Limb (tissue), 2 donors: ENCODE results near the gene MSLN.
A peak's percentile ranks its signal among the peaks of the same experiment; 100 is the strongest.

Experiments used
- DNase-seq, 2 donors: peaks; one replicate each; pipeline ENCODE4 v3.0.0-alpha.2; 2016; ENCODE audit errors: extremely low spot score in 2 of 2

The MSLN gene

DNA sequence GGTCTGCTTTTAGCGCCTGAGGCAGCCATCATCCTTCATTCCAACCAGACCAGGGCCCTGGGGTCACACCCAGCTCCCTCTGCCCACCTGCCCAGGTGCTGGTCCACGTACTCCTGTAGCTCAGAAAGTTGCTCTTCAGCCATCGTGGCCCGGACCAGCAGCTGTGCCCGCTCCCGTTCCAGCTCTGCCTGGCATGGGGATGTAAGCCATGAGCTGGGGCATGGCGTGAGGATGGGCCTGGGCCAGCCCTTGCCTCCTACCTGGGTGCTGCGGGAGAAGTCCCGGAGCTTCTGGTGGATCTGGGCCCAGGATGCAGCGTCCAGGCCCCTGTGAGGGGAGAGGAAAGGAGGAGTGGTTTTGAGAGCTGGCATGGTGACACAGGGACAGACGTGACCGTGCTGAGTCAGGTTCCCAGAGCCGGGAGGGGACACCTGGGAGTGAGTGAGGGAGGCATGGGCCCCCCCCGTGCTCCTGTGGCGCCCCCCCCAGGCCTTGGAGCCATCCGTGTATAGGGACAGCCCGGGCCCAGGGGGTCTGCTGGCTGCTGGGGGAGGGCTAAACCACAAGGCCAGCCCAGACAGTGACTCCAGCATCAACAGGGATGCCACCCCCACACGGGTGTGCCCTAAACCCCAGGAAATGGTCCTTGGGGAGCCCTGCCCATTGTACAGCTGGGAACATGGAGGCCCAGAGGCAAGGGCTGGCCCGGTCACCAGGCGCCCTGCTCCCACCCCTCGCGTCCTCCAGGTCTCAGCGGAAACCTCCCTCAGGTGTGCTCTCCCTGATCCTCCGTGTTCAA lies 37.5 kb upstream of the MSLN start:
- DNase-seq = no peak

DNA sequence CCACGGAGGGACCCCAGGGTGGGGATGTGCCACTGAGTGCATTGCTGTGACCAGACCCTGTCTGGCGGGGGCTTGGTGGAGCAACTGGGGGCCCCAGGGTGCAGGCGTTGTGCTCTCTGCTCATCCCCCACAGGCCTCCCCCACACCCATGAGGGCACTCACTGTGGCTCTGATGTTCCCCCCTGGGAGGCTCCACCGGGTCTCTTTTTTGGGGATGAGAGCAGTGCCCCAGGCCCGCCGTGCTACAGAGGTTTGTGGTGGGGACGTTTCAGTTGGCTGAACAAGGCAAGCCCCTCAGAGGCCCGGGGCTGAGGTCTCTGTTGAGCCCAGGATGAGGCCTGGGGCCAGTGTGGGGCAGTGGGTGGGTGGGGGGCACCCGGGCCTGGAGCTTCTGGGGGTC lies 36.8 kb upstream of the MSLN start:
- DNase-seq = no peak

DNA sequence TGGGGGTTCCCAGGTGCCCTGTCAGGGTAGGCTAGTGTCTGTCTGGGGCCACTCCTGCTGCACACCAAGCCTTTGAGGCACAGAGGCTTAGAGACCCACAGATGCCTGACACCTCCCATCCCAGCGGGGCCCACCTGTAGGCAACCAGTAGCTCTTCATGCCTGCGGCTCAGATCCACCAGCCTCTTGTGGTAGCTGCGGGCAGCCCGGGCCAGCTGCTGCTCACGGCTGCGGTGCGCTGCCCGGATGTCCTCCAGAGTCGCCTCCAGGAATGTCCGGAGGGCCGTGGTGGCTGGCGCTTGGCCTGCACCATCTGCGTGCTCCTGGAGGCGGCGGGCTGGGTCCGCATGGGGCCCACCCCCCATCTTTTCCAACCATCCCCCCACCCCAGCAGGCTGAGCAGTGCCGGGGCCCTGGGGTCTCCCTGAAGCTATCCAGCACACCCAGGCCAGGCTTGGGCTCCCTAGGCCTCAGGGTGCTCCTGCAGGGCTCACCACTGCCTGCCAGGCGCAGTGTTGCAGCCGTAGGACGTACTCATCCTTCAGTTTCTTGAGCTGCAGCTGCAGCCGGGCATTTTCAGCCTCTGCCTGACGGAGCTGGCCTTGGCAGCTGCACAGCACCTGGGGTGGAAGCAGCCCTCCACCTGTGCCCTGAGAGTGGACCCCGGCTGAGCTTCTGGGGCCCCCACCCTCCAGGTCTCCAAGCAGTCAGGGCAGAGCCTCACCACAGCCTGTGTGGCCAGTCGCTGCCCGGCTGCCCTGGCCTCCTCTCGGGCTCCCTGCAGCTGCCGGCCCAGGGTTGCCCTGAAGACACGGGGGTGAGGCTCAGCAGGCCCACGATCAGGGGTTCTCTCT lies 36.1 kb upstream of the MSLN start:
- DNase-seq = no peak

DNA sequence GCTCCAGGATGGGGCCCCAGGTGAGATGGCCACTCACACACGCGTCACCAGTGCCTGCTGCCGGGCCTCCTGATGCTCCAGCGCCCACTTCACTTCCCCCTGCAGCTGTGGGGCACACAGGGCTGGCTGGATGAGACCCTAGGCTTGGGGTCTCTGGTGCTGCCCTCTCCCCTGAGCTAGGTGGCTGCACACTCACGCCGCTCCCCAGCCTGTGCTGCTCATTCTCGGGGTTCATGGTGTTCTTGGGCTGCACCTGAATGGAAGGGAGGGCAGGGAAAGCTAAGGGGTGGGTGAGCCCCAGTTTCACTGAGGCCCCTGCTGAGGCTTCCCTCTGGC lies 35.5 kb upstream of the MSLN start:
- DNase-seq = no peak

DNA sequence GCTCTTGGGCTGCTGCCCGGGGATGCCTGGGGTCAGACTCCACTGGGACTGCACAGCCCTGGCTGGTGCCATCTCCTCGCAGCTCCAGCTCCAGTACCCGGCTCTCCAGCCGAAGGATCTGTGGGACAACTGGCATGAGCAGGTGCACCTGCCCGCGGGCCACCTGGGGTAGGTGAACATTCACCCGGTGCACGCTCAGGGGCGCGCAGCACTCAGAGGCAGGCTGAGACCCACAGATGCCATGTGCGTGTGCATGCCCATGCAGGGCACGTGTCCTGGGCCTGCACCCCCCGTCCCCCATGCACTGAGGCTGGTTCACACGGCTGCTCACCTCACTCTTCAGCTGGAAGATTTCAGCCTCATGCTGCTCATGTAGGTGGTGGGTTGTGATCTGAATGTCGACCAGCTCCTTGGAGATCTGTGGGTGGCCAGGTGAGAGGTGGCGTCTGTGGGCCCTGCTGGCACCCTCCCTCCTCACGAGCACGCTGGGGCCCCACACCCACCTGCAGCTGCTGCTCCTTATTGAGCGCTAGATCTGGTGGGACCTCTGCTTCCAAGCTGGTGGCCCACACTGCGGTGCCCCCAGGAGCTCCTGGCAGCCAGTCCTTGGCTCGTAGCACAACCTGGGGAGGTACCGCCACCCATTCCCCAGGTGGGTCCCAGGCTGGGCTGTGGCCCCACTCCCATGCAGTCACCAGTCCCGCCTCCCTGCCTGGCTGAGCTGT lies 34.9 kb upstream of the MSLN start:
- DNase-seq = no peak

DNA sequence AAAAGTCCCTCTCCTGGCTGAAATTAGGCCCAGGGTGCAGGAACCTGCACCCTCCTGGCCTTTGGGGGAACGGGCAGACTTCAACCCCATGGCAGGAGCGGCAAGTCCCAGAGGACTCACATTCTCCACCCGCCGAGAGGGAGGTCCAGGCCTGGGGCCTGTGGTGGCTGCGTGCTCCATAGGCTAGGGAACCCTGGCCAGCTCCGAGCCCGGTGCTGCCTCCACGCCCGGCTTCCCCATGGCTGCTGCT lies 34.4 kb upstream of the MSLN start:
- DNase-seq = no peak

DNA sequence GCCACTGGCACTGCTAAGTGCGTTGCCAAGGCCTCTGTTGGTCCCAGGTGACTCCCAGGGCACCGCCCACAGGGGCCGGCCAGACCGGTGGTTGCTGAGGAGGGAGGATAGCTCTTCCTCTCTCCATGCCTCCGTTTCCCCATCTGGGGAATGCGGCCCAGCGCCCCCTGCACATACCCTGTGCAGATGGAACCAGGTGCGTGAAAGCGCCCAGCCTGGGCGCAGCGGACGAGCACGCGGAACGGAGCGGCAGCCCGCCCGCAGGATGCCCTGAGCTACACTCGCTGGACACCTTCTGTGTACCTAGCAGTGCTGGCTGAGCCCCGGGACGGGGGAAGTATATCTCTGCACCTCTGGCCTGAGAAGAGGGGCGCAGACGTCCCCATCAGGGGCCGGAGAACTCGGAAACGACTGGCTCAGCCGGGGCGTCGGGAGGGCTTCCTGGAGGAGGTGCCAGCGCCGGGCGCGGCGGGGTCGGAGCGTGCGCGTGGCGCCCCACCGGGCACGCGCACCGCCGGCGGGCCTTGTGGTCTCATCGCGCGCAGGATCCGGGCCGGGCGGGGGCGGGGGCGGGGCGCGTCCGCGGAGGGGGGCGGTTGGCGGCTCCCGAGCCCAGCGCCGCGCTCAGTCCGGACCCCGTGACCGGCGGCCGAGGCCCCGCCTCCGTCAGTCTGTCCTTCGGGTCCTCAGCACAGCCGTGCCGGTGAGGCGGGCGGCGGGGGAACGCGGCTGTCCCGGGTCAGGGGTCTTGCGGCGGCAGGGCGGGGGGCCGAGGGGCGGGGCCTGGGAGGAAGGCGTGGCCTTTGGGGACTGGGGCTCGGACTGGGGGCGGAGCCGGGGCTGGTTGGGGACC lies 33.9 kb upstream of the MSLN start, which contains the start of the genes CCDC78 and HAGHL:
Gene CCDC78, minus strand, starts transcription at position 6 of the 853 bp plus-strand sequence. CDS start 76 bp downstream, outside the sequence.
Gene HAGHL, plus strand, starts transcription at position 669 of the 853 bp plus-strand sequence. CDS start 404 bp downstream, outside the sequence.
- peak in 1 of 2 donors; percentile 81 for DNase-seq

DNA sequence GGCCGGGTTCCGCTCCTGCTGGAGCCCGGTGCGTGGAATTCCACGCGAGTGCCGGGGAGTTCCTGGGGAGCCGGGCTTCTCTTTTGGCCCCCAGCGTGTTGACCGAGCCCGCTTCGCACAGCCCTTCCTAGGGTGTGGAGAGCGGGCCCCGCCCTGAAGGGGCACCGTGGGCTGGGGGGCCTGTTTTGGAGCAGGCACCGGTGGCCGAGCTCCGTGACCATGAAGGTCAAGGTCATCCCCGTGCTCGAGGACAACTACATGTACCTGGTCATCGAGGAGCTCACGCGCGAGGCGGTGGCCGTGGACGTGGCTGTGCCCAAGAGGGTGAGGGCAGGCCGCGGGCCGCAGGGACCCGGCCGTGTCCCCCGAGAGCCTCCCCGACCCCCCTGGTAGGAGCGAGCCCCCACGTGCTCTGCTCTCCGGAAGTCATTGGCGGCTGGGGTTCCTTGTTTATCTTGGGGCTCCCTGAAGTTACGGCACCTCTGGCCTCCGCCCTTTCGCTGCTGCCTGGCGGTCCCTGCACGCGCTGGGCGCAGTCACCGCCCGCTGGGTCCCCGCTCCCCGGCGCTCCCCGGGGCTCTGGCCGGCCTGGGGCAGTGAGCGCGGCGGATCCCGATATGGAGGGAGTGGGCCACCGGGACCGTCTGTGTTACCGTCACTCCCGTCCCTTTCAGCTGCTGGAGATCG lies 33.1 kb upstream of the MSLN start:
- peak in 1 of 2 donors; percentile 51 for DNase-seq

DNA sequence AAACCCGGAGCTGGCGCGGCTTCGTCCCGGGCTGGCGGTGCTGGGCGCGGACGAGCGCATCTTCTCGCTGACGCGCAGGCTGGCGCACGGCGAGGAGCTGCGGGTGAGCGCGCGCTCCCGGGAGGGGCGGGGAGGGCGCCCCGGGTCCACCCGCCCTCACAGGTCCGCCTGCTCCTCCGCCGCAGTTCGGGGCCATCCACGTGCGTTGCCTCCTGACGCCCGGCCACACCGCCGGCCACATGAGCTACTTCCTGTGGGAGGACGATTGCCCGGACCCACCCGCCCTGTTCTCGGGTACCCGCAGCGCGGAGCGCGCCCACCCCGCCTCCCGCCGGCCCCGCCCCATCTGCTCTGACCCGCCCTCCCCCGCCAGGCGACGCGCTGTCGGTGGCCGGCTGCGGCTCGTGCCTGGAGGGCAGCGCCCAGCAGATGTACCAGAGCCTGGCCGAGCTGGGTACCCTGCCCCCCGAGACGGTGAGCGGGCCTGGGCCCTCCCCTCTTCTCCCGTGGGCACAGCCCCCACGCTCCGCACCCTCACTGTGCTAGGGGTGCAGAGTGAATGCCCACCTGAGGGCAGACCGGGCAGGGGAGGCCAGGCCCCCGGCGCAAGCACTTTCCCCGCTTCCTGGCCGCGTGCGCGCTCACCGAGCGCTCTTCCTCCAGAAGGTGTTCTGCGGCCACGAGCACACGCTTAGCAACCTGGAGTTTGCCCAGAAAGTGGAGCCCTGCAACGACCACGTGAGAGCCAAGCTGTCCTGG lies 32.2 kb upstream of the MSLN start:
- DNase-seq = peak in 1 of 2 donors; percentile 77

DNA sequence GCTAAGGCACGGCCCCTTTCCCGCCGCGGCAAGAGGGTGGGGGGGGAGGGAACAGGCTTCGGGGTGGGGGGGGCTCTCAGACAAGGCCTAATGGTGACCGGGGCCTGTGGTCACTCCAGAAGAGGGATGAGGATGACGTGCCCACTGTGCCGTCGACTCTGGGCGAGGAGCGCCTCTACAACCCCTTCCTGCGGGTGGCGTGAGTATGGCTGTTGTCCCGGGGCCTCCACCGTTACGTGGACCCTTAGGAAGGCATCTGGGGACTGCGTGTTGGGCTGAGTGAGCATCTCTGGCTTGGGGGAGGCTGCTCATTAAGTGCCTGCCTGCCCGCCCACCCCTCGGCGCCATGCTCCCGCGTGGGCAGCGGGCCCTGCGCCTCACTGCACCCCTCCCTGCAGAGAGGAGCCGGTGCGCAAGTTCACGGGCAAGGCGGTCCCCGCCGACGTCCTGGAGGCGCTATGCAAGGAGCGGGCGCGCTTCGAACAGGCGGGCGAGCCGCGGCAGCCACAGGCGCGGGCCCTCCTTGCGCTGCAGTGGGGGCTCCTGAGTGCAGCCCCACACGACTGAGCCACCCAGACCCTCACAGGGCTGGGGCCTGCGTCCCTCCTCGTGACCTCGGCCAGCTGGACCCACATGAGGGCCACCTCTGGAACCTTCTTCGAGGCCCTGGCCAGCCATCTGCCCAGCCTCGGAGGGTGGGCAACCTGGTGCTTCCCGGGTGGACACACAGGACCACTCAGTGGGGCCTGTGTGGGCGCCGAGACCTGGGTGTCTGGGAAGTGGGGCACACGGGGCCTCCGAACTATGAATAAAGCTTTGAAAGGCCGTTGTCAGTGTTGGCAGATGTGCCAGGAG lies 31.4 kb upstream of the MSLN start:
- DNase-seq = no peak

DNA sequence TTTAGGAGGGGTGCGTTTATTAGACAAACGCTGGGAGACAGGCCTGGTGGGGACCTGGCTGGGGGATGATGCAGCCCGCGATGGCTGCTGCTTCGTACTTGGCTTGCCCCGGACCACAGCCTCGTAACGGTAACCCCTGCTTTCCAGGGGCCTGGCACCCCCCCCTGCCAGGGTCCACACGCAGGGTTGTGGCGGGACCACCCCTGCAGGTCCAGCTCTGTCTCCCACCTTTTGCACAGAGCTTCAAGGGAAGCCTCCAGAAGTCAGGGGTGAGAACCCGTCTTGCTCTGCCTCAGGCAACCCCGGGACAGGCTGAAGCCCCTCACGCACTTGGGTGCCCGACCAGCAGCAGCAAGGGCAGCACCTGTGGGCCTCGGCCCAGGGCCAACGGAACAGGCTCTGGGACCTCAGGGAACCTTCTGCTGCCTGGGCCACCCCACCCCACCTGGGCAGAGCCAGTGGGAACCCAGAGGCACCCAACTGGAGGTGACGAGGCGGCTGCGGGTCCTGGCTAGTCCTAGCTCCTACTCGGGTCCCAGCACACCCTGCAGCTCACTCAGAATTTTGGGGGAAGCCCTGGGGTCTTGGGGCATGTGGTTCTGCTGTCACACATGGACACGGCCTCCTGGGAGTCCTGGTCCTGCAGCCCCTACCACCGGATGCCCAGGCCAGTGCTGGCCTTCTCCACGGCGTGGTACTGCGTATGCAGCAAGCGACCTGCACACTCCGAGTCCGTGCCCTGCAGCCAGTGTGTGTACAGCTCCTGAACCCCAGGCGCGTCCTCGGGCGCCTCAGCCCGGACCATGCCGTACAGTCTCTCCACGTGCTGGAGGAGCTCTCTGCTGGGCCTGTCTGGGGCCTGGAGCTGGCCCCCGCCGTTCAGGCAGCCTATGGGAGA lies 30.5 kb upstream of the MSLN start:
- no peak for DNase-seq

DNA sequence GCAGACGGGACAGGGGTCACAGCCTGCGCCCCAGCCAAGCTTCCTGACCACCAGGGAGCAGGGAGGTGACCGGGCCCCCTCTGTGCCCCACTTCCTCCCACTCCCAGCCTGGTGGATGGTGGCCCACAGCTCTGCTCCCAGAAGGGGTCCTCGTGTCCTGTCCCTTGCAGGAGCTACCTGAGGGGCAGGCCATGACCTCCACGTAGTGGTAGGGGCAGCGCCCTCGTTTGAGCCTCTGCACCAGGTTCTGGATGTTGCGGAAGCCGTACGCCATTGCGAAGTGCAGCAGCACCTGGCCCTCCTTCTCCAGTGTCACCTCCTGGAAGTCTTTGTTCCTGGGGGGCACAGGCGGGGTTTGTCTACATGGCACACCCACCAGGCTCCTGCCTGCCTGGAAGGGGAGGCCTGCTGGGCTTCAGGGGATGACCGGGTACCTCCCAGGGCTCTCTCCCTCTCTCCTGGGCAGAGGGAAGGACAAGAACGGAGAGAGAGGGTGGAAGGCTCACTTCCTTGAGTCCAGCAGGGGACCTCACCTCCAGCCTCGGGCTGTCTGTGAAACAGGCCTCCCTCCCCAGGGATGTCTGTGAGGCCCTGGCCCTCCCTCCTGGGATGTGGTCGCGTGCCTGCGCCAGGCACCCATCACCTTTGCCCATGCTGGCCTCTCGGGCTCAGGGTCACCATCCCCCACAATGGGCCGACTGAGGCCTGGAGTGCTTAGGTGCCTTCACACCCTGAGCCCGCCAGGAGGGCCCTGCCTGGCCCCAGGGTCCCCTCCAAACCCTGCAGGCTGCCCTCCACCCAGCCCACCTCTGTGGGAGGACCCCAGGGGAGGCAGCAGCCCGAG lies 29.6 kb upstream of the MSLN start:
- DNase-seq = no peak

DNA sequence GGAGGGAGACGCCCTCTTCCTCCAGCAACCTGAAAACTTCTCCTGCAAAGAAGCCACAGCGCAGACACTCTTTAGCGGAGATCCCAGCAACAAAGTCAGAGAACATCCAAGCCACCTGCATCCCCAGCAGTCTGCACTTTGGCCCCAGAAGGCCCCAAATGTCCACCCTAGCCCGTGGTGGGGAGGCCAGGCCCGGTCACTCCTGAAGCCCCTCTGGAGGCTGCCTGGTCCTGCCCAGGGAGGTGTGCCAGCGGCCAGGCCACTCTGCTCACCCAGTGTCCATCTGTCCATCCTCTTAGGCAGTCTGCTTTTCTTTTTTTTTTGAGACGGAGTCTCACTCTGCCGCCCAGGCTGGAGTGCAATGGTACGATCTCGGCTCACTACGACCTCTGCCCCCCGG lies 28.2 kb upstream of the MSLN start:
- DNase-seq = no peak

DNA sequence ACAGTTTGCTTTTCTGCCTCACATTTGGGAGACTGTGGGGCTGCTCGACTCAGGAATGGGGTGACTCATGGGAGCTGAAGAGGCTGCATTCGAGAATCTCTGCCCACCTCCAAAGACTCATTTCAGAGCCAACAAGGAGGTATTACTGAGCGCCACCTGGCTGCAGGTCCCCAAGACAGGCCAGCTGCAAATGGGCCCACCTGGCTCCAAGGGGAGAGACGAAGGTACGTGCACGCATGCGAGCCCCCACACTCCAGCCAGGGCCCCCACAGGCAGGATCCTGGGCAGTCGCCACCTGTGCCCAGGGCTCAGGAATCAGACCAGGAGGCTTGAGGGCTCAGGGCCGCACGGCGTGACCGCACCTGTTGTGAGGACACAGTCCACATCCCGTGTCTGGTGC lies 27.6 kb upstream of the MSLN start:
- no peak for DNase-seq

DNA sequence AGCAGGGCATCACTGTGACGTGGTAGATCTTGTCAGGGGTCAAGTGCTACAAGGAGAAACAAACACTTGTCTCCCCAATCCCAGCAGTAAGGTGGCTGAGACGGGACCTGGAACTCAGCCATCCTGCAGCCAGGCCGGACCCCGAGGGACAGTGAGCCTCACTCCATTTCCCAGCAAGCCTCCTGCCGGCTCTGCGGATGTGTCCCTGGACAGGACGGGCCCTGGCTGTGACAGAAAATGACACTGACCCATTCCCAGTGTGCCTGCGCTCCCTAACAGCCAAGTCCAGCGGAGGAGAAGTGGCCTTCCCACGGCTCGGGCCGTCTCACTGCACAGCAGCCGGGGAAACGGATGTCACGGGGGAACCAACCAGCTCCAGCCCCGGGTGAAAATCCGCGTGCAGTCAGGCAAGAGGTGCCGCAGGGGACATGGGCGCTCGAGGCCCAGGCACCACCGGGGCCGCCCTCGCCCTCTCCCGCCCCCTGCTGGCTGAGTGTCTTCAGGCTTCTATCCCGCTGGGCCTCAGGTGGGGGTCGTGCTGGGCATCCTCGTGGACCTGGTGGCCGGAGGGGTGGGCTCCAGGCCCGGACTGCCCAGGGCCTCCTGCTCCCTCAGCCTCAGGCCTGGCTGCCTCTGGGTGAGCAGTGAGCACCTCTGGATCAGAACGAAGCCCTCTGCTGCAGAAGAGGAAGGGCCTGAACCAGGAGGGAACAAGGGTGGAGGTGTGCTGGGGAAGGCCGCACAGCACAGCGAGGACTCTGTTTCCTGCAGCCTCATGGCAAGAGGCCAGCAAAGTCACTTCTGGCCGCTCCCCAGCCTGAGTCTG lies 26.9 kb upstream of the MSLN start:
- DNase-seq = no peak
